GM19324 (cell line): ENCODE results near the gene TMEM235.

Source experiments
- ATAC-seq: cut with Tn5 transposase; IDR thresholded peaks from one replicate; pipeline ENCODE4 v1.9.1; 2021; ENCODE audit warnings: mild to moderate bottlenecking, moderate library complexity; ENCODE audit not compliant: unreplicated experiment, low FRiP score

Gene TMEM235

GRCh38 chr17:78236362-78237127, 5.1 kb downstream of the TMEM235 start:
- no peak for ATAC-seq

GRCh38 chr17:78237401-78238012, 6.1 kb downstream of the TMEM235 start:
- no peak for ATAC-seq

GRCh38 chr17:78238823-78239488, 7.5 kb downstream of the TMEM235 start:
- ATAC-seq = no peak

GRCh38 chr17:78239489-78239931, 8.1 kb downstream of the TMEM235 start:
- no peak for ATAC-seq

GRCh38 chr17:78240012-78240655, 8.7 kb downstream of the TMEM235 start:
- ATAC-seq = no peak

GRCh38 chr17:78240839-78241238, 9.4 kb downstream of the TMEM235 start:
- no peak for ATAC-seq

- no peak for ATAC-seq
Measured at GRCh38 chr17:78241277-78242023, 10.0 kb downstream of the TMEM235 start.

- no peak for ATAC-seq
Measured at GRCh38 chr17:78242024-78242742, 10.8 kb downstream of the TMEM235 start.

- ATAC-seq = no peak
Measured at GRCh38 chr17:78247304-78247703, 15.9 kb downstream of the TMEM235 start.

GRCh38 chr17:78248051-78248914, 16.9 kb downstream of the TMEM235 start:
- ATAC-seq = no peak

- no peak for ATAC-seq
Measured at GRCh38 chr17:78249074-78249817, 17.8 kb downstream of the TMEM235 start.

- ATAC-seq = no peak
Measured at GRCh38 chr17:78249818-78250806, 18.7 kb downstream of the TMEM235 start.

GRCh38 chr17:78250891-78251772, 19.7 kb downstream of the TMEM235 start:
- ATAC-seq = no peak

GRCh38 chr17:78251773-78252103, 20.3 kb downstream of the TMEM235 start:
- no peak for ATAC-seq

- ATAC-seq = no peak
Measured at GRCh38 chr17:78252111-78252634, 20.7 kb downstream of the TMEM235 start.
